ENCODE data around the gene TPM3. TPM values are rescaled to one million over a fixed set of nuclear protein-coding genes. Genes with fewer than 3 reads are reported as not detected.

TPM3 gene
- total RNA-seq, 1 experiment from 2014 or later = 545 TPM

DNA sequence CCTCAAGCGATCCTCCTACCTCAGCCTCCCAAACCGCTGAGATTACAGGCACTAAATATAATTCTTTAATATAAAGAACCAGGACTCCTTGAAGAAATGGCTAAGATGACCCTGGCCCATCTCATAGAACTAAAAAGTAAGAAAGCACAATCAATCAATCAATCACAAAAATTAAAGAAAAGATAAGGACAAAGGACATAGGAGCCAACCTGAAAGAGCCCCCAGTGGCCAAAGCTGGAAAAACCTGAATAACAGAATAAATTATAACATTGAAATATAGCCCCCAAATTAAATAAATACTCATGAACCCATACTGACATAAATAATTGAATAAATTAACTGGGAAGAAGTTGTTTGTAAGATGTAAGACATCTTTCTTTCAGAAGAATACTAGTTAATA is 45.9 kb downstream of the TPM3 start:
- no peak for DNase-seq (ENCODE audit: low read depth, low spot score)

DNA sequence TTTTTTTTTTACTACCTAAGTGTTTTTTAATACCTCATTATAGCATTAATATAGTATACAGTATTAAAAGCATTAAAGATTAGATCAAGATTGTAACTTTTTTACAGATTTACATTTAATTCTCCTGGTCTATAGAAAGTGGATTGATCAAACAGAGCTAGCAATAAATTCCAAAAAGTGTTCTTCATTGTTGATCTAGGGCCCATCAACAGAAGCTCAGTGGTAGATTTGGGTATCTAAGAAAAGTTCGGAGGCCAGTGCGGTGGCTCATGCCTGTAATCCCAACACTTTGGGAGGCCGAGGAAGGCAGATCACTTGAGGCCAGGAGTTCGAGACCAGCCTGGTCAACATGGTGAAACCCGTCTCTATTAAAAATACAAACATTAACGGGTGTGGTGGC is 49.5 kb downstream of the TPM3 start:
- ATAC-seq (no peak), DNase-seq (ENCODE audit: low read depth, low spot score) (no peak)
- no peaks in the 10 kb centered on the region for H3K27me3 ChIP-seq (ENCODE audit: control insufficient read depth, insufficient read depth, low read length)
- in situ Hi-C loops (cut with HindIII; ENCODE audit: low pct_unique_long_range_greater_than_20kb, low sequenced_read_pairs) (no loop called here), intact Hi-C loops (cut with micrococcal nuclease; ENCODE audit: unreplicated experiment) (no loop called here)
- no peaks in the 10 kb centered on the region for H3K9me3 ChIP-seq (ENCODE audit: control insufficient read depth, insufficient read depth, low read depth, low read length)
- H3K4me1 ChIP-seq (ENCODE audit: control insufficient read depth, insufficient read depth, low read length) = no peaks in the 10 kb centered on the region
- no TSS peak for BruUV-seq (replicated peaks)
- H3K36me3 ChIP-seq (ENCODE audit: control insufficient read depth, insufficient read depth, low read length) = no peaks in the 10 kb centered on the region
- ChIA-PET POLR2A (interaction anchor here (0.6 kb wide), 1 partner anchor 57 kb away, joined by 5 read pairs; no protein-coding TSS in a partner anchor), CTCF (no interaction called here)
- H3K4me3 ChIP-seq (ENCODE audit: low read depth in 2 of 2, low read length in 2 of 2) = no peak overlapping the region
- H3K27ac ChIP-seq (ENCODE audit: low read length) = no peak overlapping the region
- TF ChIP-seq, protein P1, sequence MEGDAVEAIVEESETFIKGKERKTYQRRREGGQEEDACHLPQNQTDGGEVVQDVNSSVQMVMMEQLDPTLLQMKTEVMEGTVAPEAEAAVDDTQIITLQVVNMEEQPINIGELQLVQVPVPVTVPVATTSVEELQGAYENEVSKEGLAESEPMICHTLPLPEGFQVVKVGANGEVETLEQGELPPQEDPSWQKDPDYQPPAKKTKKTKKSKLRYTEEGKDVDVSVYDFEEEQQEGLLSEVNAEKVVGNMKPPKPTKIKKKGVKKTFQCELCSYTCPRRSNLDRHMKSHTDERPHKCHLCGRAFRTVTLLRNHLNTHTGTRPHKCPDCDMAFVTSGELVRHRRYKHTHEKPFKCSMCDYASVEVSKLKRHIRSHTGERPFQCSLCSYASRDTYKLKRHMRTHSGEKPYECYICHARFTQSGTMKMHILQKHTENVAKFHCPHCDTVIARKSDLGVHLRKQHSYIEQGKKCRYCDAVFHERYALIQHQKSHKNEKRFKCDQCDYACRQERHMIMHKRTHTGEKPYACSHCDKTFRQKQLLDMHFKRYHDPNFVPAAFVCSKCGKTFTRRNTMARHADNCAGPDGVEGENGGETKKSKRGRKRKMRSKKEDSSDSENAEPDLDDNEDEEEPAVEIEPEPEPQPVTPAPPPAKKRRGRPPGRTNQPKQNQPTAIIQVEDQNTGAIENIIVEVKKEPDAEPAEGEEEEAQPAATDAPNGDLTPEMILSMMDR (IDR thresholded peaks at IDR 0.05) = no peak
- no peak for TF ChIP-seq SIN3A (IDR thresholded peaks at IDR 0.05; ENCODE audit: borderline replicate concordance, insufficient read depth, low read depth, low read length)
- TF ChIP-seq, protein P2, sequence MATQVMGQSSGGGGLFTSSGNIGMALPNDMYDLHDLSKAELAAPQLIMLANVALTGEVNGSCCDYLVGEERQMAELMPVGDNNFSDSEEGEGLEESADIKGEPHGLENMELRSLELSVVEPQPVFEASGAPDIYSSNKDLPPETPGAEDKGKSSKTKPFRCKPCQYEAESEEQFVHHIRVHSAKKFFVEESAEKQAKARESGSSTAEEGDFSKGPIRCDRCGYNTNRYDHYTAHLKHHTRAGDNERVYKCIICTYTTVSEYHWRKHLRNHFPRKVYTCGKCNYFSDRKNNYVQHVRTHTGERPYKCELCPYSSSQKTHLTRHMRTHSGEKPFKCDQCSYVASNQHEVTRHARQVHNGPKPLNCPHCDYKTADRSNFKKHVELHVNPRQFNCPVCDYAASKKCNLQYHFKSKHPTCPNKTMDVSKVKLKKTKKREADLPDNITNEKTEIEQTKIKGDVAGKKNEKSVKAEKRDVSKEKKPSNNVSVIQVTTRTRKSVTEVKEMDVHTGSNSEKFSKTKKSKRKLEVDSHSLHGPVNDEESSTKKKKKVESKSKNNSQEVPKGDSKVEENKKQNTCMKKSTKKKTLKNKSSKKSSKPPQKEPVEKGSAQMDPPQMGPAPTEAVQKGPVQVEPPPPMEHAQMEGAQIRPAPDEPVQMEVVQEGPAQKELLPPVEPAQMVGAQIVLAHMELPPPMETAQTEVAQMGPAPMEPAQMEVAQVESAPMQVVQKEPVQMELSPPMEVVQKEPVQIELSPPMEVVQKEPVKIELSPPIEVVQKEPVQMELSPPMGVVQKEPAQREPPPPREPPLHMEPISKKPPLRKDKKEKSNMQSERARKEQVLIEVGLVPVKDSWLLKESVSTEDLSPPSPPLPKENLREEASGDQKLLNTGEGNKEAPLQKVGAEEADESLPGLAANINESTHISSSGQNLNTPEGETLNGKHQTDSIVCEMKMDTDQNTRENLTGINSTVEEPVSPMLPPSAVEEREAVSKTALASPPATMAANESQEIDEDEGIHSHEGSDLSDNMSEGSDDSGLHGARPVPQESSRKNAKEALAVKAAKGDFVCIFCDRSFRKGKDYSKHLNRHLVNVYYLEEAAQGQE (IDR thresholded peaks at IDR 0.05; ENCODE audit: insufficient read depth in 1 of 2, low read depth in 2 of 2, low read length in 1 of 2) = no peak
- TF ChIP-seq TCF7L2 (IDR thresholded peaks at IDR 0.05; ENCODE audit: low read depth, low read length) = no peak
- no peak for TF ChIP-seq POLR2AphosphoS5 (IDR thresholded peaks at IDR 0.05; ENCODE audit: low read depth, low read length)

More for the DNA sequence above, 45.9 kb downstream of the TPM3 start:
- no peaks in the 10 kb centered on the region for H3K9me3 ChIP-seq (ENCODE audit: control insufficient read depth, insufficient read depth, low read depth, low read length)
- ATAC-seq = no peak
- in situ Hi-C loops (cut with HindIII; ENCODE audit: low pct_unique_long_range_greater_than_20kb, low sequenced_read_pairs) (no loop called here), intact Hi-C loops (cut with micrococcal nuclease; ENCODE audit: unreplicated experiment) (no loop called here)
- H3K36me3 ChIP-seq (ENCODE audit: control insufficient read depth, insufficient read depth, low read length) = no peaks in the 10 kb centered on the region
- no peaks in the 10 kb centered on the region for H3K27me3 ChIP-seq (ENCODE audit: control insufficient read depth, insufficient read depth, low read length)
- H3K27ac ChIP-seq (ENCODE audit: low read length) = no peak overlapping the region
- TF ChIP-seq, protein P2 (IDR thresholded peaks at IDR 0.05; ENCODE audit: insufficient read depth in 1 of 2, low read depth in 2 of 2, low read length in 1 of 2) = no peak
- TF ChIP-seq SIN3A (IDR thresholded peaks at IDR 0.05; ENCODE audit: borderline replicate concordance, insufficient read depth, low read depth, low read length) (no peak), TCF7L2 (IDR thresholded peaks at IDR 0.05; ENCODE audit: low read depth, low read length) (no peak), POLR2AphosphoS5 (IDR thresholded peaks at IDR 0.05; ENCODE audit: low read depth, low read length) (no peak)
- TF ChIP-seq, protein P1 (IDR thresholded peaks at IDR 0.05) = peak; percentile 71; the same call in 1 of the 2 replicates
- no peaks in the 10 kb centered on the region for H3K4me1 ChIP-seq (ENCODE audit: control insufficient read depth, insufficient read depth, low read length)
- CTCF ChIA-PET = interaction anchor here (0.7 kb wide), 1 partner anchor 31 kb away, joined by 3 read pairs; no protein-coding TSS in a partner anchor
- POLR2A ChIA-PET = no interaction called here
- H3K4me3 ChIP-seq (ENCODE audit: low read depth in 2 of 2, low read length in 2 of 2) = no peak overlapping the region
- no TSS peak for BruUV-seq (replicated peaks)
